AG09309 (cell line): ENCODE data around the gene VRK1.

Source experiments
- DNase-seq: peaks from one replicate; pipeline ENCODE4 v3.0.0-alpha.2; 2010; ENCODE audit warnings: low read depth
- H3K4me3 ChIP-seq: 2 replicates; pipeline ENCODE4 v1.5.1; 2011; ENCODE audit warnings: mild to moderate bottlenecking, low read depth, low read length, moderate library complexity; ENCODE audit not compliant: control insufficient read depth
- TF ChIP-seq, protein P1 (sequence below): IDR thresholded peaks from 2 replicates; pipeline ENCODE4 v1.5.1; 2011; ENCODE audit warnings: mild to moderate bottlenecking, low read depth, low read length, inconsistent platforms; ENCODE audit not compliant: insufficient read depth, control insufficient read depth; ENCODE audit errors: missing control alignments

VRK1 gene

DNA sequence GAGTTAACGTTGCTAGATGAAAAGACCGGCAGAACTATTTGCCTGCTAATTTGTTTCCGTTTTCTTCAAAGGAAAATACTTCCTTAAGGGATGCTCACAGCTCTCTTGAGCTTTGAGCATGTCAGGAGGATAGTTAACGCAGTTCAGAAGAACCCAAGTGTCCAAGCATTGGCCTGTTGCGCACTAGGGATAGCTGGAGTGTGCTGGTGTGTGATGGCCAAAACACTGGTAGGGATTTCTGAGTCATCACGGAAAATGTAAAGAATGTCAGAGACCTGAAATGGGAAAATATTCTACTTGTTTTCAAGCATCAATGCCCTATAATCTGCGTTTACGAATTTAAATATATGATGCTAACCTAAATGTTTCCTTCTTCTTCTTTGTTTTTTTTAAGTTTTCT, 97.8 kb downstream of the VRK1 start:
- TF ChIP-seq, protein P1, sequence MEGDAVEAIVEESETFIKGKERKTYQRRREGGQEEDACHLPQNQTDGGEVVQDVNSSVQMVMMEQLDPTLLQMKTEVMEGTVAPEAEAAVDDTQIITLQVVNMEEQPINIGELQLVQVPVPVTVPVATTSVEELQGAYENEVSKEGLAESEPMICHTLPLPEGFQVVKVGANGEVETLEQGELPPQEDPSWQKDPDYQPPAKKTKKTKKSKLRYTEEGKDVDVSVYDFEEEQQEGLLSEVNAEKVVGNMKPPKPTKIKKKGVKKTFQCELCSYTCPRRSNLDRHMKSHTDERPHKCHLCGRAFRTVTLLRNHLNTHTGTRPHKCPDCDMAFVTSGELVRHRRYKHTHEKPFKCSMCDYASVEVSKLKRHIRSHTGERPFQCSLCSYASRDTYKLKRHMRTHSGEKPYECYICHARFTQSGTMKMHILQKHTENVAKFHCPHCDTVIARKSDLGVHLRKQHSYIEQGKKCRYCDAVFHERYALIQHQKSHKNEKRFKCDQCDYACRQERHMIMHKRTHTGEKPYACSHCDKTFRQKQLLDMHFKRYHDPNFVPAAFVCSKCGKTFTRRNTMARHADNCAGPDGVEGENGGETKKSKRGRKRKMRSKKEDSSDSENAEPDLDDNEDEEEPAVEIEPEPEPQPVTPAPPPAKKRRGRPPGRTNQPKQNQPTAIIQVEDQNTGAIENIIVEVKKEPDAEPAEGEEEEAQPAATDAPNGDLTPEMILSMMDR = no peak
- no peak for DNase-seq
- H3K4me3 ChIP-seq = no peak overlapping the region

DNA sequence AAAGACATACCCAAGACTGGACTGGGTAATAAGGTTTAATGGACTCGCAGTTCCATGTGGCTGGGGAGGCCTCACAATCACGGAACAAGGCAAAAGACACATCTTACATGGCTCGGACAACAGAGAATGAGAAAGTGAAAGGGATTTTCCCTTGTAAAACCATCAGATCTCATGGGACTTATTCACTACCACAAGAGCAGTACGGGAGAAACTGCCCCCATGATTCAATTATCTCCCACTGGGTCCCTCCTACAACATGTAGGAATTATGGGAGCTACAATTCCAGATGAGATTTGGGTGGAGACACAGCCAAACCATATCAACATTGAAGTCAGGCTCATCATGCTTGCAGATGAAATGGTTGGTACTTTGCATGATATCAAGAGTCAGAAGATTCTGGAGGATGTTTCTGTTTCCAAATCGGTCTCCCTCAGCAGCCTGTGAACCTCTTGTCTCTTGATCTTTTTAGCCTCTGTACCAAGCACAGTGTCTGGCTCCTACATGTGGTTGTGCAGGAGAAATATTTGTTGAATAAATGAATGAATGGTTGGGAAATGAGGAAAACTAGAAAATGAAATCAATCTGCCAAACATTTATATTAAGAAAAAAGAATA, 98.6 kb downstream of the VRK1 start:
- TF ChIP-seq, protein P1 = no peak
- no peak overlapping the region for H3K4me3 ChIP-seq
- DNase-seq = no peak

DNA sequence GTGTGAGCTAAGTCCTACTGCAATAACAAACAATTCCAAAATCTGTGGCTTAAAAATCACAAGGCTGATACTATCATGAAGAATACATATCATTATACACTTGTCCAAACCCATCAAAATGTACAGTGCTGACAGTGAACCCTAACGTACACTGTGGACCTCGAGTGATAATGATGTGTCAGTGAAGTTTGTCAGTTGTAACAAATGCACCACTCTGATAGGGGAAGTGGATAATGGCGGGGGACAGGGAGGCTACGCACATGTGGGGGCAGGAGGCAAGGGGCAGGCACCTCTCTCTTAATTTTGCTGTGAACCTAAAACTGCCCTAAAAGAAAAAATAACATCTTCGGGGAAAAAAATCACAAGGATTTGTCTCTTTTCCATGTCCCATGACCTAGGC, 100.0 kb downstream of the VRK1 start:
- no peak overlapping the region for H3K4me3 ChIP-seq
- DNase-seq = no peak
- TF ChIP-seq, protein P1 = no peak

DNA sequence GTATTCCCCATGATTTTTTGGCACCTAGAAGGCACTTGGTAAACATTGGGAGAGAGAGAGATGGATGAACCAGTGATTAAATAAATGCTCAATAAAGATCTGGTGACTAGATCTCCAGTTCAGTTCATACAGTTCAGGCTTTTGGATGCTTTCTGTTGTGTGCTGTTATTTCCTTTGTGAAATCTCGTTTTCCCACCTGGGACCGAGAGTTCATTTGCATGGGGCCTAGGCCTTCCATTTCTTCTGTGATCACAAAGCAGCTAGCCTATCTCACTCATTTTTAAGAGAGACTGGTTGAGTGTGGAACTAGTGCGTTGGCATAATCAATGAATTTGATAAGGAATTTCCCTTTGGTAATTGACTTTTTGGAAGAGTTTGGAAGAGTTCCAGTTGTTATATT, 104.0 kb downstream of the VRK1 start:
- TF ChIP-seq, protein P1 = no peak
- H3K4me3 ChIP-seq = no peak overlapping the region
- no peak for DNase-seq

DNA sequence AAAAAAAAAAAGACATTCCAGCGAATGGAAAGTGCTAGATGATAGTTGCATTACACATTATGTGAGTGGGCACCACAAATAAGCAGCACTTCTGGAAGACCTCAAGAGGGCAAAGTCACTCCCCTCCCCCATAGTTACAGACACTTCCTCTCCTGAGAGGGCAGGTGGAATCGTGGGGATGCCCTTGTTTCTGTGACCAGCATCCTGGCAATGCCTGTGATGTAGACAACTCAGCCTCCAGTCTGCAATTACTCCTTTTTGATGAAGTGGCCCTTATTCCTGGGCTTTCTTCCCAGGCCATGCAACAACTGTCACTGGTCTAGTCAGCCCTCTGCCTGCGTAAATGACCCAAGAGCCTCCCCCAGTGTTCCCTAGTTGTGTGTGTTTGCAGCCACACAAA, 104.8 kb downstream of the VRK1 start:
- TF ChIP-seq, protein P1 = no peak
- H3K4me3 ChIP-seq = no peak overlapping the region
- no peak for DNase-seq

DNA sequence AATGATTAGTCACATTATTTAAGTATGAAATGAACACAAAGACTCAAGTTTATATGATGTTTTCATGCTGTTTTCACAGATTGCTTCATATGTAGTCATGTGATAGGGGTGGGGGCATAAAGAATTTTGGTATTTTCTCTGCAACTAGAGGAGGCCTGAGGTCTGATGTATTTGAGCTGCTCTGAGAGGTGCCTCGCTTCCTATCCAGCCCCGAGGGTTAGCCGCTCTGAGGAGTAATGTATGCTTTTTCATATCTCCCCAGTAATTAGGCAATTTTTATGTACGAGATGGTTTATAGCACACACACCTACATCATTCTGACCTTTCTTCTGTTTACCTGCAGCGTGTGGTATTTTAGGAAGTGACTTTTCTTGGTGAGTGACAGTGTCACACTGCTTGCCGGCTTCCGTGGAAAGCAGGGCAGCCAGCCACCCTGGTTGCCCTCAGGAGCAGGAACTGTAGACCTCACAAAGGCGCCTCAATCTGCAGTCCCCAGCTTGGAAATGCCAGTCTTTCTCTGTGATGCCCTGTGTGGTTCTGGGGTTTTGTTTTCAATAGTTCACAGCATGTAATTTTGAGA, 106.4 kb downstream of the VRK1 start:
- no peak overlapping the region for H3K4me3 ChIP-seq
- TF ChIP-seq, protein P1 = no peak
- DNase-seq = no peak

DNA sequence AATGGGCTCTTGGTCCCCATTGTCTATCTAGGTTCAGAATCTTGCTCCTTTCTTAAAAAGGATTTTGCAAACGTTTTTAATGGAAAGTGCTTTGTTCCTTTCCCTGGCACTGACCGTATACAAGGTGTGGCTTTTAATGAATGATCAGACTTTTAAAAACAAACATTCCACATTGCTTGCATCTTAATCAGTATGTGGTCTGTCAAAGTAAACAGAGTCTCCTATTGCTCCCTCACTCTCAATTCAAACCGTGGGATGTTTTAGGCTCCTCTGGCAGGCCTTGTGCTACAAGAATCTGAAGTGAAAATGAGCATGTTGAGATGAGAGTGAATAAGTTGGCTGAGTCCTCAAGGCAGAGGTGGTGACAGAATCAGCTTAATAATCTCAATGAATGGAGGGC, 107.0 kb downstream of the VRK1 start:
- TF ChIP-seq, protein P1 = no peak
- H3K4me3 ChIP-seq = no peak overlapping the region
- DNase-seq = no peak
